Measurements from ENCODE around the gene OR5AU1.

DNA sequence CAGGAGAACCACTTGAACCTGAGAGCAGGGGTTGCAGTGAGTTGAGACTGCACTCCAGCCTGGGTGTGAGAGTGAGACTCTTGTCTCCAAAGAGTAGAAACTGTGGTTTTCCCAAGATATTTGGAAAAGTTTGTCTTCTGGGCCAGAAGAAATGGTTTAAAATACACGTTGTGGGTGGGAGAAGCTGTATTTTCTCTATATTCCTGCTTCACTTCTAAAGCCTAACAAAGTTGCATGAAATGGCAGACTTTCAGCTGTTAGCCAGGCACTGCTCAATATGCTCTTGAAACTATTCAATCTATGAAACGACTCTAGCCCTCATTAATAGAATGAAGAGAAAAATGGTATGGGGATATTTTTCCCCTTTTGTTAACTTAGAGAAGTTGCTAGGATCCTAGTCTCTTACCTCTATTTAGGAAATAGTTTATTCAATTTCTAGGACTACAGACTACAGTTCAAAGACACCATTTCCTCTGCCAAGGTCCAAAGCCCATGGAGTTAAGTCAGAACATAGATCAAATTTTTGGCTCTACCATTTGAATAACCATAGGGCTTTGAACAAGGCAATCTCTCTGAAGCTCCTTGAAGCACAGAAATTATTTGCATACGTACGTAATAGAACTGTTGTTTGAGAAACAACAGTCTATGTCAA is 49.3 kb upstream of the OR5AU1 start:
- TF ChIP-seq, protein P1, sequence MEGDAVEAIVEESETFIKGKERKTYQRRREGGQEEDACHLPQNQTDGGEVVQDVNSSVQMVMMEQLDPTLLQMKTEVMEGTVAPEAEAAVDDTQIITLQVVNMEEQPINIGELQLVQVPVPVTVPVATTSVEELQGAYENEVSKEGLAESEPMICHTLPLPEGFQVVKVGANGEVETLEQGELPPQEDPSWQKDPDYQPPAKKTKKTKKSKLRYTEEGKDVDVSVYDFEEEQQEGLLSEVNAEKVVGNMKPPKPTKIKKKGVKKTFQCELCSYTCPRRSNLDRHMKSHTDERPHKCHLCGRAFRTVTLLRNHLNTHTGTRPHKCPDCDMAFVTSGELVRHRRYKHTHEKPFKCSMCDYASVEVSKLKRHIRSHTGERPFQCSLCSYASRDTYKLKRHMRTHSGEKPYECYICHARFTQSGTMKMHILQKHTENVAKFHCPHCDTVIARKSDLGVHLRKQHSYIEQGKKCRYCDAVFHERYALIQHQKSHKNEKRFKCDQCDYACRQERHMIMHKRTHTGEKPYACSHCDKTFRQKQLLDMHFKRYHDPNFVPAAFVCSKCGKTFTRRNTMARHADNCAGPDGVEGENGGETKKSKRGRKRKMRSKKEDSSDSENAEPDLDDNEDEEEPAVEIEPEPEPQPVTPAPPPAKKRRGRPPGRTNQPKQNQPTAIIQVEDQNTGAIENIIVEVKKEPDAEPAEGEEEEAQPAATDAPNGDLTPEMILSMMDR (IDR thresholded peaks at IDR 0.05 in 4 of 5, conservative IDR thresholded peaks at IDR 0.05 in 1 of 5): no peak
- TF ChIP-seq POLR2A (IDR thresholded peaks at IDR 0.05): no peak

All from gastrocnemius medialis (tissue), 4 donors.